GM23338 (cell line): Measurements from ENCODE around the gene PAK1IP1. TPM values are rescaled to one million over a fixed set of nuclear protein-coding genes. Genes with fewer than 3 reads are reported as not detected.

ENCODE experiments used
- ATAC-seq: fragments of 200-7000 bp; cut with Tn5 transposase; 3 replicates; pipeline ENCODE4 v1.9.1; 2020
- DNase-seq: peaks from one replicate; pipeline ENCODE4 v3.0.0-alpha.2; 2015; ENCODE audit warnings: low spot score
- H2AFZ ChIP-seq: fragments of 200-600 bp; sonication (generic); 2 replicates; pipeline ENCODE4 v1.8.0; 2016; ENCODE audit warnings: antibody characterized with exemption, mild to moderate bottlenecking, moderate library complexity
- H3F3A ChIP-seq: fragments of 200-600 bp; sonication (generic); replicated peaks from 2 replicates; pipeline ENCODE4 v1.8.0; 2017; ENCODE audit warnings: antibody characterized with exemption, mixed run types, low read depth
- H3K27ac ChIP-seq: fragments of 200-600 bp; sonication (generic); 2 replicates; pipeline ENCODE4 v1.6.1; 2016; ENCODE audit warnings: low read depth
- H3K27me3 ChIP-seq: fragments of 200-600 bp; sonication (generic); 2 replicates; pipeline ENCODE4 v1.8.0; 2016; ENCODE audit warnings: mild to moderate bottlenecking, mixed run types, moderate library complexity; ENCODE audit not compliant: insufficient read depth
- H3K36me3 ChIP-seq: fragments of 200-600 bp; sonication (generic); 2 replicates; pipeline ENCODE4 v1.8.0; 2016; ENCODE audit warnings: mild to moderate bottlenecking; ENCODE audit not compliant: insufficient read depth
- H3K4me1 ChIP-seq: fragments of 200-600 bp; sonication (generic); 2 replicates; pipeline ENCODE4 v1.8.0; 2016; ENCODE audit warnings: mild to moderate bottlenecking, moderate library complexity; ENCODE audit not compliant: insufficient read depth
- H3K4me2 ChIP-seq: fragments of 200-600 bp; sonication (generic); 2 replicates; pipeline ENCODE4 v1.7.1; 2017; ENCODE audit warnings: mixed run types
- H3K4me3 ChIP-seq: fragments of 200-600 bp; sonication (generic); 2 replicates; pipeline ENCODE4 v1.6.1; 2016; ENCODE audit warnings: mixed run types
- H3K79me2 ChIP-seq: fragments of 200-600 bp; sonication (generic); replicated peaks from 2 replicates; pipeline ENCODE4 v1.8.0; 2017; ENCODE audit warnings: mild to moderate bottlenecking; ENCODE audit not compliant: insufficient read depth
- H3K9me2 ChIP-seq: fragments of 200-600 bp; sonication (generic); 2 replicates; pipeline ENCODE4 v1.8.0; 2017; ENCODE audit not compliant: insufficient read depth
- H4K20me1 ChIP-seq: fragments of 200-600 bp; sonication (generic); replicated peaks from 2 replicates; pipeline ENCODE4 v1.8.0; 2017; ENCODE audit warnings: mild to moderate bottlenecking; ENCODE audit not compliant: insufficient read depth
- H3K27ac Mint-ChIP-seq: 2 replicates; pipeline ENCODE4 v1.8.0; 2020; ENCODE audit warnings: inconsistent platforms, mild to moderate bottlenecking, moderate library complexity, mixed read lengths
- H3K27me3 Mint-ChIP-seq: 3 replicates; pipeline ENCODE4 v1.8.0; 2022; ENCODE audit warnings: low read depth, mild to moderate bottlenecking, moderate library complexity, mixed read lengths, inconsistent platforms; ENCODE audit not compliant: insufficient read depth, poor library complexity
- H3K36me3 Mint-ChIP-seq: 3 replicates; pipeline ENCODE4 v1.8.0; 2021; ENCODE audit warnings: low read depth, mild to moderate bottlenecking, inconsistent platforms, moderate library complexity, mixed read lengths
- H3K4me1 Mint-ChIP-seq: 3 replicates; pipeline ENCODE4 v1.8.0; 2020; ENCODE audit warnings: mild to moderate bottlenecking, inconsistent platforms, mixed read lengths
- H3K4me3 Mint-ChIP-seq: 3 replicates; pipeline ENCODE4 v1.8.0; 2021; ENCODE audit warnings: moderate library complexity, mild to moderate bottlenecking, inconsistent platforms, mixed read lengths
- H3K9me3 Mint-ChIP-seq: 3 replicates; pipeline ENCODE4 v1.8.0; 2020; ENCODE audit warnings: moderate library complexity, mild to moderate bottlenecking, inconsistent platforms, mixed read lengths
- CREB1 ChIP-seq: fragments of 250-450 bp; sonication (Bioruptor Pico); IDR thresholded peaks from 2 replicates; pipeline ENCODE4 v1.5.0; 2020; ENCODE audit warnings: low read depth, mild to moderate bottlenecking, moderate library complexity
- ETS1 ChIP-seq: IDR thresholded peaks from 2 replicates; pipeline ENCODE4 v1.6.1; 2016; ENCODE audit warnings: antibody characterized with exemption
- EZH2 ChIP-seq: fragments of 200-600 bp; sonication (generic); IDR thresholded peaks from one replicate; pipeline ENCODE4 v1.8.0; 2017; ENCODE audit warnings: antibody characterized with exemption, mild to moderate bottlenecking, low read depth; ENCODE audit not compliant: unreplicated experiment
- EZH2phosphoT487 ChIP-seq: fragments of 200-600 bp; sonication (generic); IDR thresholded peaks from one replicate; pipeline ENCODE4 v1.8.1; 2018; ENCODE audit warnings: antibody characterized with exemption; ENCODE audit not compliant: unreplicated experiment
- JUNB ChIP-seq: IDR thresholded peaks from one replicate; pipeline ENCODE4 v1.6.1; 2016; ENCODE audit warnings: antibody characterized with exemption; ENCODE audit not compliant: unreplicated experiment
- NANOG ChIP-seq: IDR thresholded peaks from 2 replicates; pipeline ENCODE4 v1.6.1; 2016; ENCODE audit warnings: antibody characterized with exemption, borderline replicate concordance
- POLR2AphosphoS5 ChIP-seq: IDR thresholded peaks from 2 replicates; pipeline ENCODE4 v1.6.1; 2016; ENCODE audit warnings: antibody characterized with exemption, low read depth
- STAT1 ChIP-seq: IDR thresholded peaks from one replicate; pipeline ENCODE4 v1.6.1; 2016; ENCODE audit warnings: antibody characterized with exemption; ENCODE audit not compliant: unreplicated experiment
- ZNF114 ChIP-seq: fragments of 250-450 bp; sonication (Bioruptor Pico); IDR thresholded peaks from 2 replicates; pipeline ENCODE4 v1.5.0; 2020; ENCODE audit warnings: mild to moderate bottlenecking, moderate library complexity
- ZNF331 ChIP-seq: fragments of 250-450 bp; sonication (Bioruptor Pico); IDR thresholded peaks from 2 replicates; pipeline ENCODE4 v1.5.0; 2020; ENCODE audit warnings: low read depth, mild to moderate bottlenecking, moderate library complexity
- polyA plus RNA-seq: library from polyadenylated mRNA; unstranded; fragments of >200 nt; fragmentation: Nextera tagmentation; extraction: Ambion mirVana; gene quantifications from 2 replicates; pipeline ENCODE4 v1.2.1, GENCODE V29; 2016
- total RNA-seq: library from RNA; depleted of rRNA; stranded (reverse); fragments of >200 nt; shearing (Covaris generic); gene quantifications from 2 replicates; pipeline ENCODE4 v1.2.3, GENCODE V29; 2014
- TF ChIP-seq, protein P1 (sequence below), 2 experiments: fragments of 200-600 bp in 1 of 2; sonication (generic) in 1 of 2; conservative IDR thresholded peaks; 2 replicates each; pipeline versions ENCODE4 v1.5.1 to v1.6.1; 2016 to 2017; ENCODE audit warnings: antibody characterized with exemption in 2 of 2, low read depth in 2 of 2, mild to moderate bottlenecking in 2 of 2, moderate library complexity in 1 of 2
- TF ChIP-seq, protein P2 (sequence below): IDR thresholded peaks from one replicate; pipeline ENCODE4 v1.6.1; 2018; ENCODE audit warnings: antibody characterized with exemption; ENCODE audit not compliant: unreplicated experiment

PAK1IP1 gene
- total and polyA plus RNA-seq, 2 experiments from 2014 or later, result 45.5 to 93.2 TPM

- TF ChIP-seq, protein P1, sequence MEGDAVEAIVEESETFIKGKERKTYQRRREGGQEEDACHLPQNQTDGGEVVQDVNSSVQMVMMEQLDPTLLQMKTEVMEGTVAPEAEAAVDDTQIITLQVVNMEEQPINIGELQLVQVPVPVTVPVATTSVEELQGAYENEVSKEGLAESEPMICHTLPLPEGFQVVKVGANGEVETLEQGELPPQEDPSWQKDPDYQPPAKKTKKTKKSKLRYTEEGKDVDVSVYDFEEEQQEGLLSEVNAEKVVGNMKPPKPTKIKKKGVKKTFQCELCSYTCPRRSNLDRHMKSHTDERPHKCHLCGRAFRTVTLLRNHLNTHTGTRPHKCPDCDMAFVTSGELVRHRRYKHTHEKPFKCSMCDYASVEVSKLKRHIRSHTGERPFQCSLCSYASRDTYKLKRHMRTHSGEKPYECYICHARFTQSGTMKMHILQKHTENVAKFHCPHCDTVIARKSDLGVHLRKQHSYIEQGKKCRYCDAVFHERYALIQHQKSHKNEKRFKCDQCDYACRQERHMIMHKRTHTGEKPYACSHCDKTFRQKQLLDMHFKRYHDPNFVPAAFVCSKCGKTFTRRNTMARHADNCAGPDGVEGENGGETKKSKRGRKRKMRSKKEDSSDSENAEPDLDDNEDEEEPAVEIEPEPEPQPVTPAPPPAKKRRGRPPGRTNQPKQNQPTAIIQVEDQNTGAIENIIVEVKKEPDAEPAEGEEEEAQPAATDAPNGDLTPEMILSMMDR (conservative IDR thresholded peaks at IDR 0.05; ENCODE audit: low read depth in 2 of 2), result no peak
- TF ChIP-seq CREB1 (CRISPR knock-in tag) (no peak), JUNB (no peak), EZH2phosphoT487 (no peak)
Observed at GRCh38 chr6:10746915-10747250, 52.1 kb downstream of the PAK1IP1 start (continued).

DNA sequence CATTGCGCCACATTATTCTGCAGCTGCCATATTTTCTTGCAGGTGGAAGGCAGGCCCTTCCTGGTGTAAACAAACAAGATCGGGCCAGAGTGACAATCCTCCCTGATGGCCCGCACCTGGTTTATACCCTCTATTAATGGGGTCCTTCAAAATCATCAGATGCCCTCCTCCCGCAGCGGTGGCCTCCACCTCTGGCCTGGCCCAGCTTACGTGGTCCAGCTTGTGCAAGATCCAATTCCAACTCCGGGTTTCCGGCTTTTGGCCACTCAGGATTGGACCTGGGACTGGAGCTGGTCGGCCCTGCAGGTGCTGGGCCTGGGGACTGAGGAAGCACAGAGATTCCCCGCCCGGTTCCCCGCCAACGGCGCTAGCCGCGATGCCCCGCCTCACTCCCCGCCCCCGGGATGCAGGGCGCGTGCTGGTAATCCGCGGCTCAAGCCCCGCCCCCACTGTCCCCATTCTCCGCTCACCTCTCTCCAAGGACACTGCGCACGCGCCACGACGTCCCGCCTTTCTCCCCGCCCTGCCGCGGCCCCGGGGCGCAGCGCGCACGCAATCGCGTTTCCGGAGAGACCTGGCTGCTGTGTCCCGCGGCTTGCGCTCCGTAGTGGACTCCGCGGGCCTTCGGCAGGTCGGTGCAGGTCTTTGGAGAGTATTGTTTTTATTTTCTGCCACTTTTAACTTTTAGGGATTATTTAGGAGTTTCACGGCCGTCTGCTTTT lies 52.6 kb downstream of the PAK1IP1 start, which contains the start of gene TMEM14B:
Gene TMEM14B (plus strand): TSS at position 555 of the 722 bp plus-strand sequence. CDS start 1,441 bp downstream, outside the sequence.
- Histone ChIP-seq H3K79me2 (peaks cover 48% of the 10 kb centered on the region), H4K20me1 (peaks cover 8% of the 10 kb centered on the region; the same call in 1 of the 2 replicates), H3K4me3 (peak within 1 kb of the TSS; percentile 100), H2AFZ (peak within 1 kb of the TSS; percentile 95), H3K9me2 (no peaks in the 10 kb centered on the region), H3K27ac (peak within 1 kb of the TSS; percentile 96), H3K4me1 (peaks cover 38% of the 10 kb centered on the region), H3F3A (peaks cover 14% of the 10 kb centered on the region), H3K36me3 (peaks cover 10% of the 10 kb centered on the region; the same call in 1 of the 2 replicates), H3K27me3 (no peaks in the 10 kb centered on the region), H3K4me2 (peak within 1 kb of the TSS; percentile 98)
- Mint-ChIP-seq H3K4me1 (peaks cover 32% of the 10 kb centered on the region), H3K9me3 (no peaks in the 10 kb centered on the region), H3K27ac (peak within 1 kb of the TSS; percentile 97), H3K27me3 (peaks cover 5% of the 10 kb centered on the region), H3K4me3 (peak within 1 kb of the TSS; percentile 96), H3K36me3 (peaks cover 25% of the 10 kb centered on the region)
- DNase-seq, result peak; percentile 99
- ATAC-seq, result peak; percentile 98
- TF ChIP-seq EZH2, result no peak
- TF ChIP-seq NANOG, result no peak
- TF ChIP-seq STAT1, result no peak
- TF ChIP-seq JUNB, result no peak
- no peak for TF ChIP-seq EZH2phosphoT487
- no peak for TF ChIP-seq ETS1
- TF ChIP-seq ZNF331, result no peak
- TF ChIP-seq ZNF114 (CRISPR knock-in tag), result no peak
- TF ChIP-seq CREB1 (CRISPR knock-in tag), result peak; percentile 56
- TF ChIP-seq, protein P1 (conservative IDR thresholded peaks at IDR 0.05; ENCODE audit: low read depth in 2 of 2), result no peak
- TF ChIP-seq, protein P2, sequence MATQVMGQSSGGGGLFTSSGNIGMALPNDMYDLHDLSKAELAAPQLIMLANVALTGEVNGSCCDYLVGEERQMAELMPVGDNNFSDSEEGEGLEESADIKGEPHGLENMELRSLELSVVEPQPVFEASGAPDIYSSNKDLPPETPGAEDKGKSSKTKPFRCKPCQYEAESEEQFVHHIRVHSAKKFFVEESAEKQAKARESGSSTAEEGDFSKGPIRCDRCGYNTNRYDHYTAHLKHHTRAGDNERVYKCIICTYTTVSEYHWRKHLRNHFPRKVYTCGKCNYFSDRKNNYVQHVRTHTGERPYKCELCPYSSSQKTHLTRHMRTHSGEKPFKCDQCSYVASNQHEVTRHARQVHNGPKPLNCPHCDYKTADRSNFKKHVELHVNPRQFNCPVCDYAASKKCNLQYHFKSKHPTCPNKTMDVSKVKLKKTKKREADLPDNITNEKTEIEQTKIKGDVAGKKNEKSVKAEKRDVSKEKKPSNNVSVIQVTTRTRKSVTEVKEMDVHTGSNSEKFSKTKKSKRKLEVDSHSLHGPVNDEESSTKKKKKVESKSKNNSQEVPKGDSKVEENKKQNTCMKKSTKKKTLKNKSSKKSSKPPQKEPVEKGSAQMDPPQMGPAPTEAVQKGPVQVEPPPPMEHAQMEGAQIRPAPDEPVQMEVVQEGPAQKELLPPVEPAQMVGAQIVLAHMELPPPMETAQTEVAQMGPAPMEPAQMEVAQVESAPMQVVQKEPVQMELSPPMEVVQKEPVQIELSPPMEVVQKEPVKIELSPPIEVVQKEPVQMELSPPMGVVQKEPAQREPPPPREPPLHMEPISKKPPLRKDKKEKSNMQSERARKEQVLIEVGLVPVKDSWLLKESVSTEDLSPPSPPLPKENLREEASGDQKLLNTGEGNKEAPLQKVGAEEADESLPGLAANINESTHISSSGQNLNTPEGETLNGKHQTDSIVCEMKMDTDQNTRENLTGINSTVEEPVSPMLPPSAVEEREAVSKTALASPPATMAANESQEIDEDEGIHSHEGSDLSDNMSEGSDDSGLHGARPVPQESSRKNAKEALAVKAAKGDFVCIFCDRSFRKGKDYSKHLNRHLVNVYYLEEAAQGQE, result no peak
- TF ChIP-seq POLR2AphosphoS5, result peak; percentile 98
